ENCODE measurements around the gene GFRA4.
A peak's percentile ranks its signal among the peaks of the same experiment; 100 is the strongest.

The GFRA4 gene

DNA sequence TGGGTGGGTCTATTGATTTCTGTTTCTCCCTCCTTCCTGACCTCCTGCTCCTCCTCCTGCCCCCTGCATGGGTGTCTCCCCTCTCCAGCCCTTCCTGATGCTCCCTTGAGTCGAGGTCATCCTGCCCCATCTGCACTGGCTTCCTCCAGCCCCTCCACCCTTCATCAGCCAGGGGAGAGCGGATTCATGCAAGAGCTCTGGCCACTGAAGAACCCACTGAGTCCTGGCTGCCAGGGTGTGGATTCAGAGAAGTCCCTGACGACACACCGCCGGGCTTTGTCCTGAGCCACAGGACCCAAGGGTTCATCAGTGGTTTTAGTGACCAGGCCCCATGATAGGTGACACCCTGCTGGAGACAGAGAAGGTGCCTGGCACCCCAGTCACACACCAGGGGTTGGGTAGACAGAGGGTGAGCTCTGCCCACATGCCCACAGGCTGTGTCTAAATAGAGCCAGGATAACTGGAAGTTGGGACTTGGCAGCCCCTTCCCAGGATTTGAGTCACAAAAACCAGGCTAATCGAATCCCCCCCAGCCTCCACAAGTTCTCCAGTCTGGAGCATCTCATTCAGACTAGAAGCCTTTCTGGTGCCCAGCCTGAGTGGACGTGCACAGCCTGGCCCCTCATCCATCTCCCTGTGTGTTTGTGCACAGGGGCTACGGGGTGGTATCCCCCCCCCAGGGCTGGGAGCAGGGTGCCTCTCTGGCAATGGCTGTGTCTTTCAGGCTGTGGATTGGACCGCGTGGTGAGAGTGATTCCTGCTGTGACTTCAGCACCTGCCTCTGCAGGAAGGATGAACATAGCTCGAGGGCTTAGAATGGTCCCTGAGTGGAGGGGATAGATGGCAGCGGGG is 1.2 kb downstream of the GFRA4 start:
- no peak overlapping the region for H3K4me3 ChIP-seq (ENCODE audit: low read length)
- DNase-seq (ENCODE audit: low read depth, low spot score) = no peak
- H3K36me3 ChIP-seq (ENCODE audit: control insufficient read depth, insufficient read depth, low read length) = no peaks in the 10 kb centered on the region
- peaks cover 4% of the 10 kb centered on the region for H3K4me1 ChIP-seq (ENCODE audit: control insufficient read depth, insufficient read depth, low read length)
- no CpG with 5 or more reads among the region's 12 CpGs for WGBS (ENCODE audit: insufficient coverage, insufficient read length)
- no peak overlapping the region for H3K27ac ChIP-seq (ENCODE audit: low read length)
- H3K27me3 ChIP-seq (ENCODE audit: control insufficient read depth, insufficient read depth, low read length) = peaks cover 27% of the 10 kb centered on the region
- H3K9me3 ChIP-seq (ENCODE audit: control insufficient read depth, insufficient read depth, low read length) = no peaks in the 10 kb centered on the region

DNA sequence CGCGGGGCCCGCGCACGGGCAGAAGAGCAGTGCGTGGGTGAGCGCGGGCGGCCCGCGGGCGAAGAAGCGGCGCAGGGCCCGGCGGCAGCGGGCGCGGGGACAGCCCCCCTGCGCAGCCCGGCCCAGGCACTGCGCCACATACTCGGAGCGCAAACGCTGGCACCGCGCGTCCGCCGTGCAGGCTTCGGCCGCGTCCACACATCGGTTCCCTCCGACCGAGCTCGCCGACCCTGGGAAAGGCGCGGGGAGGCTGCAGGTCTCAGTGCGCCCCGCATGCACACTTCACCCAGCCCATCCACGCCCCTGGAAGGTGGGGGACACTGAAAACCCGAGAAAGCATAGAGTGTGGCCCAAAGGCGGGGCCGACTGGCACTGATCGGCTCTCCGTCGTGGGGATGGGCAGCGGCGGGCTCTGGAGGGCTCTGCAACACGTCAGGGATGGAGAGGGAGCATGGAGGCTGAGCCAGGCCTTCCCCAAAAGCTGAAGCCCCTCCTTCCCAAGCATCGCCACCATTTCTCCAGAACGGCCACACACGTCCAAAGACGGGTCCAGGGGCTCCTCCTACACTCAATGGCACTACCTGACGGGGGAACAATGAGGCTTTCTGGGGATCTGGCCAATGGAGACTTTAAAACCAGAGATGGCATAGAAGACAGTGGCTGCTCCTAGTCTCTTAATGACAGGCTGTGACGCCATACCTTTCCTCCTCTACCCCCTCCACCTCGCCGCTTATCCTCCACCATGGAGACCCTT is 2.0 kb downstream of the GFRA4 start:
- Histone ChIP-seq H3K4me3 (ENCODE audit: low read length) (peak overlapping the region; percentile 33; the same call in 1 of the 2 replicates), H3K9me3 (ENCODE audit: control insufficient read depth, insufficient read depth, low read length) (no peaks in the 10 kb centered on the region), H3K27me3 (ENCODE audit: control insufficient read depth, insufficient read depth, low read length) (peaks cover 27% of the 10 kb centered on the region), H3K4me1 (ENCODE audit: control insufficient read depth, insufficient read depth, low read length) (peaks cover 4% of the 10 kb centered on the region), H3K36me3 (ENCODE audit: control insufficient read depth, insufficient read depth, low read length) (no peaks in the 10 kb centered on the region), H3K27ac (ENCODE audit: low read length) (no peak overlapping the region)
- DNase-seq (ENCODE audit: low read depth, low spot score) = no peak
- WGBS (ENCODE audit: insufficient coverage, insufficient read length) = no CpG with 5 or more reads among the region's 60 CpGs

DNA sequence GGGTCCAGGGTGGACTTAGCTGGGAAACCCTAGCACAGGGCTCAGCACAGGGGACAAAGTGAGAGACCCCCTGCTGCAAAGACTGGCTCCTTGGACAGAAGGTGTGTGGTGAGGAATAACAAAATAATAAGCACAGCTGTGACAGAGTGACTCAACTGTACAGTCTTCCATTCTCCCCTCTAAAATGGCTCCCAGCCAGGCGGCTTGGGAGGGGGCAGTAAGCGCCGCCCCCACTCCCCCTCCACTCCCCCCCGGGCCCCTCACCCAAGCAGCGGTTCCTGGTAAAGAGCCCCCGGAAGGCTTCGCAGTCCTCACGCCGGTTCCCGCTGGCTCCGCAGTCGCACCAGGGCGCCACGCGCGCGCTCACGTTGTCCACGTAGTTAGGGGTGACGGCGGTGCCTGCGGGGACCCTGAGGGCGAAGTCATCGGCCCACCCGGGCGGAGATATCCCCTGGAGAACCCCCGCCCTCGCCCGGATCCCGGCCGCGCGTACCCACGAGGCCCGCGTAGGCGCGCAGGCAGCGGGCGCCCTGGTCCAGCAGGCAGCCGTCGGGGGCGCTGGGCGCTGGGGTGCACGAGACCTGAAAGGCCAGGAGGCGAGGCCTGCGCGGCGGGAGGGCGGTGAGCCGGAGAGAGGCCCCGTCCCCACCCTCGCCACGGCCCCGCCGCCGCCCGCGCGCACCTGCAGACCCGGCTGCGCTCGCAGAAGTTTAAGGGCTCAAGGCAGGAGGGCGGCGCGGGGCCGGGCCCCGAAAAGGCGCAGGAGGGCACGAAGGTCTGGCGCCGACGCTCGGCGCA is 2.7 kb downstream of the GFRA4 start:
- H3K27ac ChIP-seq (ENCODE audit: low read length) = no peak overlapping the region
- H3K36me3 ChIP-seq (ENCODE audit: control insufficient read depth, insufficient read depth, low read length) = no peaks in the 10 kb centered on the region
- DNase-seq (ENCODE audit: low read depth, low spot score) = no peak
- WGBS (ENCODE audit: insufficient coverage, insufficient read length) = no CpG with 5 or more reads among the region's 75 CpGs
- peaks cover 27% of the 10 kb centered on the region for H3K27me3 ChIP-seq (ENCODE audit: control insufficient read depth, insufficient read depth, low read length)
- no peaks in the 10 kb centered on the region for H3K9me3 ChIP-seq (ENCODE audit: control insufficient read depth, insufficient read depth, low read length)
- H3K4me3 ChIP-seq (ENCODE audit: low read length) = peak overlapping the region; percentile 33; the same call in 1 of the 2 replicates
- H3K4me1 ChIP-seq (ENCODE audit: control insufficient read depth, insufficient read depth, low read length) = peaks cover 4% of the 10 kb centered on the region

DNA sequence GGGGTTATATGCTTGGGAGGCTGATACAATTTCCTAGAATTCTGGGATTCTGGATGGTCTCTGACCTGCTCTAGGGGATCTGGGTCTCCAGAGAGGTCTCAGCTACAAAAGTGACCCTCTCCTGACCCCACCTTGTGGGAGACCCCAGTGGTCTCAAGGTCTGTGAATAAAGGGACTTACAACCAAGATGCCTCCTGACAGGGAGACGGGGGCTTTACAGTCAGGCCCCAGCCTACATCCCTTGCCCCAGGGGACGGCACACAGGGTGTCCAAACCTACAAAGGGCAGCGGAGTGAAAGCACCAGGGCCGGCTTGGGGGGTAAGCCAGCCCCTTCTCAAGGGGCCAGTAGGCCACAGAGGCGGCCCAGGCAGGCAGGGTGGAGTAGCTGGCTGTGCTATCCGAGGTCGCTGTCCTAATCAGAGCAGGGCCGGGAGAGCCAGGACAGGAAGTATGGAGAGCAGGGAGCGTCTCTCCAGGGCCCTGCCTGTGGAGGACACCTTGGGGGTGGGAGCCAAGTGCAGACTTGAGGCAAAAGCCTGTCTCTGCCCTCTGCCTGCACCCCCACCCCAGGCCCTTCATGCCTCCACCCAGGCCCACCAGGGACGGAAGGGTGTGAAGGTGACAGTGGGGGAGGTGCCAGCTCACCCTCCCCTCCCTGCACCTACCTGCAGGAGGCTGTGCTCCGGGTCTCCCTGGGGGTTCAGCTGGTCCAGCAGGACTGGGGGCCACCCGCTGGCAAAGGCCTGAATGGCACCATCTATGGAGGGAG is 3.5 kb downstream of the GFRA4 start:
- Histone ChIP-seq H3K27ac (ENCODE audit: low read length) (no peak overlapping the region), H3K9me3 (ENCODE audit: control insufficient read depth, insufficient read depth, low read length) (no peaks in the 10 kb centered on the region), H3K4me3 (ENCODE audit: low read length) (no peak overlapping the region), H3K36me3 (ENCODE audit: control insufficient read depth, insufficient read depth, low read length) (no peaks in the 10 kb centered on the region), H3K4me1 (ENCODE audit: control insufficient read depth, insufficient read depth, low read length) (peaks cover 4% of the 10 kb centered on the region), H3K27me3 (ENCODE audit: control insufficient read depth, insufficient read depth, low read length) (peaks cover 27% of the 10 kb centered on the region)
- no CpG with 5 or more reads among the region's 12 CpGs for WGBS (ENCODE audit: insufficient coverage, insufficient read length)
- no peak for DNase-seq (ENCODE audit: low read depth, low spot score)

DNA sequence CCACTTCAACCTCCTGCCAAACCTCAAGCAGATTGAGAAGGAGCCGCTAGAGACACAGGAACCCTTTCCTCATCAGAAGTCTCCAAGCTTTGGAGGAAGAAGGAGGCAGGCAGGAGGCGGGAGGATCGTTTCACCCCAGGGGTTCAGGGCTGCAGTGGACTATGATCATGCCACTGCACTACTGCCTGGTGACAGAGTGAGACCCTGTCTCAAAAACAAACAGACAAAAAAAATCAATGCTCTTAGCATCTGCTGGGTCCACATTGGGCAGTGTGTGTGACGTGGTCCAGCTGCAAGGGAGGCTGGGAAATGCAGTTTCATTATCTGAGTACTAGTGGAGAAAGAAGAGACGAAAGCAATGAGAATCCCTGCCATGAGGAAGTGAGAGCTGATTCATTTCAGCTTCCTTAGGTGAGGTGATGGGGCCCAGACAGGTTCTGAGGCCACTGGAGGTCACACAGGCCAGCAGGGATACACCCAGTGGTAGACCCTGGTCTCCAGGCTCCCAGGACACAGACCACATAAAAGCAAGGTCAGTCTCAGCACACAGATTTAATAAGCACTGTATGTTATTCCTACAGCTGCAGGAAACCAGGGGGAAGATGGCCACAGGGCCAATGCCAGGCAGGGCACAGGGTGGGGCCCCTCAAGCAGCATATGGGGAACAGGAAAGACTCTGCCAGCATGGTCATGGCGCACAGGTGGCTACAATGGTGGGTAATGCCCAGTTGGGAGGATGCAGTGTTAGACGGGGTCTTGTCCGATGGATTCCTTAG is 4.3 kb downstream of the GFRA4 start:
- no CpG with 5 or more reads among the region's 8 CpGs for WGBS (ENCODE audit: insufficient coverage, insufficient read length)
- Histone ChIP-seq H3K36me3 (ENCODE audit: control insufficient read depth, insufficient read depth, low read length) (no peaks in the 10 kb centered on the region), H3K27me3 (ENCODE audit: control insufficient read depth, insufficient read depth, low read length) (peaks cover 27% of the 10 kb centered on the region), H3K4me3 (ENCODE audit: low read length) (no peak overlapping the region), H3K27ac (ENCODE audit: low read length) (no peak overlapping the region), H3K9me3 (ENCODE audit: control insufficient read depth, insufficient read depth, low read length) (no peaks in the 10 kb centered on the region), H3K4me1 (ENCODE audit: control insufficient read depth, insufficient read depth, low read length) (peaks cover 4% of the 10 kb centered on the region)
- DNase-seq (ENCODE audit: low read depth, low spot score) = no peak

DNA sequence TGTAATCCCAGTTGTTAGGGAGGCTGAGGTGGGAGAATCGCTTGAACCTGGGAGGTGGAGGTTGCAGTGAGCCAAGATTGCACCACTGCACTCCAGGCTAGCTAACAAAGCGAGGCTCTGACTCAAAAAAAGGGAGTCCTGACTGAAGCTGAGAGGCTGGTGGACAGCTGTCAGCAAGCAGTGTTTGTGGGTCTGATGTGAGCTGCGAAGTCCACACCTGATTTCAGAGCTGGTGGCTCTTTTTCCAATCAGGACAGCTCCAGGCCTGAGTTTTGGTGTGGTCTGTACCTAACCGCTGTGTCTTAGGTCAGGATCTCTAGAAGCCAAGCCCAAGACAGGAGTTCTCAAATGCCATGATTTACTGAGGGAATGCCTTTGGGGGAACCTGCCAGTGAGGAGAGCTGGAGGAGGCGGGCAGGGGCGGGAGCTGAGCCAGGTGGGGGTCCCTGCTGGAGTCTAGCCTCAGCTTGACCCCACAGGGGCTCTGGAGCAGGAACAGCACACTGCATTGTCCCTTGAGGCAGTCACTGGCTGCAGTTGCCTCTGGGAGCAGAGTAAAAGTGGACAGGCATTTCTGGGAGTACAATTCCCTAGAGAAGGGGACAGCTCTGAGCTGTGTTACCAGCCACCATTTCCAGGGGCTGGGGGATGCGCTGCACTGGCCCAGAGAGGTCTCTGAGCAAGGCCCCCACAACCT is 5.0 kb downstream of the GFRA4 start:
- Histone ChIP-seq H3K9me3 (ENCODE audit: control insufficient read depth, insufficient read depth, low read length) (no peaks in the 10 kb centered on the region), H3K27me3 (ENCODE audit: control insufficient read depth, insufficient read depth, low read length) (peaks cover 27% of the 10 kb centered on the region), H3K36me3 (ENCODE audit: control insufficient read depth, insufficient read depth, low read length) (no peaks in the 10 kb centered on the region), H3K4me3 (ENCODE audit: low read length) (no peak overlapping the region), H3K27ac (ENCODE audit: low read length) (no peak overlapping the region), H3K4me1 (ENCODE audit: control insufficient read depth, insufficient read depth, low read length) (peaks cover 4% of the 10 kb centered on the region)
- WGBS (ENCODE audit: insufficient coverage, insufficient read length) = no CpG with 5 or more reads among the region's 7 CpGs
- no peak for DNase-seq (ENCODE audit: low read depth, low spot score)

DNA sequence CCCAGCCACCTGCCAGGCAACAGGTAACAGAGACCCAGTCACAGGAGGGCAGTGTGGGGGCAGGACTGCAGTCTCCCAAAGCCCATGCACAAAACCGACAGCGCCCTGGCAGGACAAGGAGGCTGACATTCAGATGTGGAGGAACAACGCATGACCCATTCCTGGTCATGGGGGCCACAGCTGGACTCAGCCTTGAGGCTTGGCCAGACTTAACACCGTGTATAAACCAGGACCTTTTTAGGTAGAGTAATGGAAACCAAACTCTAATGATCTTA is 8.1 kb downstream of the GFRA4 start:
- no peak overlapping the region for H3K4me3 ChIP-seq (ENCODE audit: low read length)
- DNase-seq (ENCODE audit: low read depth, low spot score) = no peak
- H3K4me1 ChIP-seq (ENCODE audit: control insufficient read depth, insufficient read depth, low read length) = peaks cover 3% of the 10 kb centered on the region
- peaks cover 3% of the 10 kb centered on the region for H3K27me3 ChIP-seq (ENCODE audit: control insufficient read depth, insufficient read depth, low read length)
- H3K9me3 ChIP-seq (ENCODE audit: control insufficient read depth, insufficient read depth, low read length) = no peaks in the 10 kb centered on the region
- no CpG with 5 or more reads among the region's 4 CpGs for WGBS (ENCODE audit: insufficient coverage, insufficient read length)
- no peaks in the 10 kb centered on the region for H3K36me3 ChIP-seq (ENCODE audit: control insufficient read depth, insufficient read depth, low read length)
- H3K27ac ChIP-seq (ENCODE audit: low read length) = no peak overlapping the region

DNA sequence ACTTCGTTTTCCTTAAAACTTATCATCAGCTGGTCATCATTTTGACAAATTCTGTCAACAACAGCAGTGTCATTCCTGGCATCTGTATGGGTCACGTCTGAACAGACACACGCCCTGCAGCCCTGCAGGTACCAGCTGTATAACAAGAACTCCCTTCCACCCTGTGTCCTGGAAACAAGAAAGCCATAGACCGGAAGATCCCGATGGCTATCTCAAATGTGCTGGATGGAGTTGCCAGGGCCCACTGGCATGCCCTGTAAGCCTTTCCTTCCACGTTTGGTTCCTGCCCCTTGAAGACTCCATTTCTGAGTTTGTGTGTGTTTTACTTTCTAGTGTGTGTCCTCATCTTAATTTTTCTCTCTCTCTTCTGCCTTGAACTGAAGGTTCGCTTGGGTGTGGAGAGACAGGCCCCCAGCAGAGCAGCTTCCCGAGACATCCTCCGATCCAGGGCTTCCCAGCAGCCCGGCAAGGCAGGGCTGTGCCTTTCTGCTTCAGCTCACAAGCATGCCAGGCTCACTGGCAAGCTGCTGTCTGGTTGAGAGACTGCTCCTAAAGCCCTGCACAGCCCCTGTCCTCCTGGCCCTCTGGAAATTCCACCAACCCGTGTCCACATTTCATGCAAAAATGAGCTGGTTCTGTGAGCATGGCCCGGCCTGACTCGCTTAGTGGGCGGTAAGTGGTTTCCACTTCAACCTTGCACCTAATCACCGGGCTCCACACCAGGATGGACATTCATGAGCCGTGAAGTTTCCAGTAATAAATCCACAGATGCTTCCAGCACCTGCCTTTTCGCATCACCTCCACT is 8.7 kb downstream of the GFRA4 start:
- no CpG with 5 or more reads among the region's 17 CpGs for WGBS (ENCODE audit: insufficient coverage, insufficient read length)
- DNase-seq (ENCODE audit: low read depth, low spot score) = no peak
- H3K27me3 ChIP-seq (ENCODE audit: control insufficient read depth, insufficient read depth, low read length) = no peaks in the 10 kb centered on the region
- no peak overlapping the region for H3K4me3 ChIP-seq (ENCODE audit: low read length)
- H3K36me3 ChIP-seq (ENCODE audit: control insufficient read depth, insufficient read depth, low read length) = no peaks in the 10 kb centered on the region
- H3K27ac ChIP-seq (ENCODE audit: low read length) = no peak overlapping the region
- no peaks in the 10 kb centered on the region for H3K4me1 ChIP-seq (ENCODE audit: control insufficient read depth, insufficient read depth, low read length)
- H3K9me3 ChIP-seq (ENCODE audit: control insufficient read depth, insufficient read depth, low read length) = no peaks in the 10 kb centered on the region

DNA sequence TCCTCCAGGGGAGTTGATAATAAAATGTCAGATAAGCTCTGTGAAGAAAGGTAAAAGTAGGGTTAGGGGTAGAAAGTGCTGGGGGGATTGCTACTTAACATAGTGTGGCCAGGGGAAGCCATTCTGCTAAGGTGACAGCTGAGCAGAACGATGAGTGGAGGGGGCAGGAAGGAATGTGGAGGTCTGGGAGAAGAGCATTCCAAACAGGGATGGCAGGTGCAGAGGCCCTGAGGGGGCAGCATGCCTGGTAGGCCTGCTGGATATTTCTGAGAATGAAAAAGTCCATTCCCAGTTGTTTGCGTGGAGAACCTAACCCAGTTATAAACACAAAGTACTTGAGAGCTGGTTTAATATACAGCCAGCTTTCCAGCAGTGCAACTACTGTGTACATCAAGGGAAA is 9.3 kb downstream of the GFRA4 start:
- Histone ChIP-seq H3K4me1 (ENCODE audit: control insufficient read depth, insufficient read depth, low read length) (no peaks in the 10 kb centered on the region), H3K4me3 (ENCODE audit: low read length) (no peak overlapping the region), H3K9me3 (ENCODE audit: control insufficient read depth, insufficient read depth, low read length) (no peaks in the 10 kb centered on the region), H3K36me3 (ENCODE audit: control insufficient read depth, insufficient read depth, low read length) (no peaks in the 10 kb centered on the region), H3K27me3 (ENCODE audit: control insufficient read depth, insufficient read depth, low read length) (no peaks in the 10 kb centered on the region), H3K27ac (ENCODE audit: low read length) (no peak overlapping the region)
- no CpG with 5 or more reads among the region's 2 CpGs for WGBS (ENCODE audit: insufficient coverage, insufficient read length)
- no peak for DNase-seq (ENCODE audit: low read depth, low spot score)
